ENCODE results near the gene ROR2. TPM values are rescaled to one million over a fixed set of nuclear protein-coding genes. Genes with fewer than 3 reads are reported as not detected.

ROR2 gene
- total RNA-seq, 2 donors from 2014 or later: 37.2 to 43.9 TPM

- peak; percentile 54 for DNase-seq (ENCODE audit: low spot score)
- Histone ChIP-seq H3K9me3 (no peaks in the 10 kb centered on the region), H3K27me3 (replicated peaks; ENCODE audit: insufficient read depth) (no peaks in the 10 kb centered on the region), H3K36me3 (no peaks in the 10 kb centered on the region), H3K27ac (no peak overlapping the region), H3K4me1 (replicated peaks) (peaks cover 5% of the 10 kb centered on the region), H3K4me3 (no peak overlapping the region)
- TF ChIP-seq POLR2AphosphoS5 (IDR thresholded peaks at IDR 0.05) (no peak), POLR2A (IDR thresholded peaks at IDR 0.05) (no peak)
- TF ChIP-seq, protein P1, sequence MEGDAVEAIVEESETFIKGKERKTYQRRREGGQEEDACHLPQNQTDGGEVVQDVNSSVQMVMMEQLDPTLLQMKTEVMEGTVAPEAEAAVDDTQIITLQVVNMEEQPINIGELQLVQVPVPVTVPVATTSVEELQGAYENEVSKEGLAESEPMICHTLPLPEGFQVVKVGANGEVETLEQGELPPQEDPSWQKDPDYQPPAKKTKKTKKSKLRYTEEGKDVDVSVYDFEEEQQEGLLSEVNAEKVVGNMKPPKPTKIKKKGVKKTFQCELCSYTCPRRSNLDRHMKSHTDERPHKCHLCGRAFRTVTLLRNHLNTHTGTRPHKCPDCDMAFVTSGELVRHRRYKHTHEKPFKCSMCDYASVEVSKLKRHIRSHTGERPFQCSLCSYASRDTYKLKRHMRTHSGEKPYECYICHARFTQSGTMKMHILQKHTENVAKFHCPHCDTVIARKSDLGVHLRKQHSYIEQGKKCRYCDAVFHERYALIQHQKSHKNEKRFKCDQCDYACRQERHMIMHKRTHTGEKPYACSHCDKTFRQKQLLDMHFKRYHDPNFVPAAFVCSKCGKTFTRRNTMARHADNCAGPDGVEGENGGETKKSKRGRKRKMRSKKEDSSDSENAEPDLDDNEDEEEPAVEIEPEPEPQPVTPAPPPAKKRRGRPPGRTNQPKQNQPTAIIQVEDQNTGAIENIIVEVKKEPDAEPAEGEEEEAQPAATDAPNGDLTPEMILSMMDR (IDR thresholded peaks at IDR 0.05): peak; percentile 27 to 82 (median 65)
- intact Hi-C loops (cut with DNase I): loop anchor here (5.0 to 10.0 kb wide), 3 partner anchors 247 to 764 kb away; no protein-coding TSS in a partner anchor
- 35% methylated on average over 43 of the region's 43 CpGs for WGBS
Observed at GRCh38 chr9:91681461-91682305, 268.3 kb downstream of the ROR2 start.

DNA sequence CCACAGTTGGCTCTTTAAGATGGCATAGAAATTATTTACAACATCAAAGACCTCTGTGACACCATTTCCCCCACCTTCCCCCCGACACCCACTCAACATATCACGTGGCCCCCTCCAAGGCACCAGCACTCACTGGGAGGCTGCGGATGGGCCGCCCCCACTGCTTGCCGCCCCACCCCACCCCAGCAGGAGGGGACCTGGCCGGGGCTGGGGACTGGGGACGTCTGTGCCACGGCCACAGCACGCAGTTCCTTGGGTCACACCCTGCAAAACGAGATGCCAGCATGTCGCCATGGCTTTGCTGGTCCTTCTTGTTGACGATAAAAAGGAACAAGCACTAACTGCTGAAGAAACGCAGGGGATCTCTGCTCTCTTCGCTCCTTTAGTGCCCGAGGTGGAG lies 269.0 kb downstream of the ROR2 start:
- intact Hi-C loops (cut with DNase I): loop anchor here (5.0 to 10.0 kb wide), 3 partner anchors 246 to 764 kb away; no protein-coding TSS in a partner anchor
- H3K4me1 ChIP-seq (replicated peaks): peaks cover 5% of the 10 kb centered on the region
- no peak overlapping the region for H3K4me3 ChIP-seq
- WGBS: 89% methylated on average over 15 of the region's 15 CpGs
- no peak for DNase-seq (ENCODE audit: low spot score)
- no peaks in the 10 kb centered on the region for H3K9me3 ChIP-seq
- no peaks in the 10 kb centered on the region for H3K36me3 ChIP-seq
- H3K27ac ChIP-seq: no peak overlapping the region
- H3K27me3 ChIP-seq (replicated peaks; ENCODE audit: insufficient read depth): no peaks in the 10 kb centered on the region
- TF ChIP-seq, protein P1 (IDR thresholded peaks at IDR 0.05): no peak
- no peak for TF ChIP-seq POLR2AphosphoS5 (IDR thresholded peaks at IDR 0.05)

DNA sequence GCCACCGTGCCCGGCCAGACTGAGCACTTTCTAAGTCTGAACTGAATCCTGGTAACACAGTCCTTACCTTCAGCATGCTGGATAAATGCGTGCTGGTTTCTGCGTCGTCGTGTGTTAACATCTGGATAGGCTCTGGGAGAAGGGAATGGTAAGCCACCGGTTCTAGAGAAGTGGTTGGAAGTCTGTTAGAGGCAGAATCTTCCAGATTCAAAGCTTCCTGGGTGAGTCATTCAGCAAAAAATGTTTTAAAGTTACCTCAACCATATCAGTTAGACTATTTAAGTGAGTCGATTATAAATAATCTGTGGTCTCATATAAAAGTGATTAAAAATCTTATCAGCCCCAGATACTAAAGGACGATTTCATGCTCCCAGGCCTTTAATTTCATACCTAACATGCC lies 269.9 kb downstream of the ROR2 start:
- Histone ChIP-seq H3K36me3 (no peaks in the 10 kb centered on the region), H3K4me3 (no peak overlapping the region), H3K9me3 (no peaks in the 10 kb centered on the region), H3K27ac (no peak overlapping the region), H3K4me1 (replicated peaks) (peaks cover 5% of the 10 kb centered on the region), H3K27me3 (replicated peaks; ENCODE audit: insufficient read depth) (no peaks in the 10 kb centered on the region)
- DNase-seq (ENCODE audit: low spot score): no peak
- intact Hi-C loops (cut with DNase I): loop anchor here (5.0 to 10.0 kb wide), 3 partner anchors 245 to 763 kb away; no protein-coding TSS in a partner anchor
- WGBS: 96% methylated on average over 9 of the region's 9 CpGs
- TF ChIP-seq POLR2AphosphoS5 (IDR thresholded peaks at IDR 0.05) (no peak), POLR2A (IDR thresholded peaks at IDR 0.05) (no peak)
- TF ChIP-seq, protein P1 (IDR thresholded peaks at IDR 0.05): no peak

- no peak overlapping the region for H3K4me3 ChIP-seq
Observed at GRCh38 chr9:91678807-91679580, 271.0 kb downstream of the ROR2 start.

More at GRCh38 chr9:91678807-91679580, 271.0 kb downstream of the ROR2 start:
- no peak for DNase-seq (ENCODE audit: low spot score)
- H3K4me1 ChIP-seq (replicated peaks): peaks cover 5% of the 10 kb centered on the region
- no peaks in the 10 kb centered on the region for H3K9me3 ChIP-seq
- TF ChIP-seq, protein P1 (IDR thresholded peaks at IDR 0.05): no peak
- no peak for TF ChIP-seq POLR2AphosphoS5 (IDR thresholded peaks at IDR 0.05)
- no peak for TF ChIP-seq POLR2A (IDR thresholded peaks at IDR 0.05)
- no peaks in the 10 kb centered on the region for H3K27me3 ChIP-seq (replicated peaks; ENCODE audit: insufficient read depth)
- H3K36me3 ChIP-seq: no peaks in the 10 kb centered on the region
- intact Hi-C loops (cut with DNase I): no loop called here
- no peak overlapping the region for H3K27ac ChIP-seq
- WGBS: 78% methylated on average over 8 of the region's 8 CpGs
